Mesendoderm (in vitro differentiated cells): ENCODE measurements around the gene AQP5.

Experiments
- DNase-seq: peaks from one replicate; pipeline ENCODE4 v3.0.0; 2013
- H2AK5ac ChIP-seq: 2 replicates; pipeline ENCODE4 v1.6.1; 2013; ENCODE audit warnings: low read length, inconsistent platforms
- H2BK120ac ChIP-seq: 2 replicates; pipeline ENCODE4 v1.6.1; 2013; ENCODE audit warnings: low read depth, mild to moderate bottlenecking, low read length, moderate library complexity, mixed read lengths
- H2BK15ac ChIP-seq: replicated peaks from 2 replicates; pipeline ENCODE4 v1.6.1; 2013; ENCODE audit warnings: low read depth, mild to moderate bottlenecking, moderate library complexity
- H2BK5ac ChIP-seq: 2 replicates; pipeline ENCODE4 v1.6.1; 2013; ENCODE audit warnings: low read length, inconsistent platforms
- H3K18ac ChIP-seq: 2 replicates; pipeline ENCODE4 v1.6.1; 2013; ENCODE audit warnings: mild to moderate bottlenecking, low read length, mixed read lengths
- H3K23ac ChIP-seq: one replicate; pipeline ENCODE4 v1.6.1; 2013; ENCODE audit warnings: low read length
- H3K27ac ChIP-seq: 2 replicates; pipeline ENCODE4 v1.5.1; 2013; ENCODE audit warnings: low read depth, mild to moderate bottlenecking, inconsistent platforms, low read length, moderate library complexity
- H3K27me3 ChIP-seq: 2 replicates; pipeline ENCODE4 v1.6.1; 2013; ENCODE audit warnings: low read length, control low read depth, mild to moderate bottlenecking, inconsistent platforms; ENCODE audit not compliant: insufficient read depth, poor library complexity
- H3K36me3 ChIP-seq: 2 replicates; pipeline ENCODE4 v1.6.1; 2013; ENCODE audit warnings: low read length, inconsistent platforms; ENCODE audit not compliant: control insufficient read depth, insufficient read depth
- H3K4ac ChIP-seq: one replicate; pipeline ENCODE4 v1.6.1; 2013; ENCODE audit warnings: low read depth, mild to moderate bottlenecking, low read length, moderate library complexity
- H3K4me1 ChIP-seq: 2 replicates; pipeline ENCODE4 v1.6.1; 2013; ENCODE audit warnings: low read depth, low read length, inconsistent platforms; ENCODE audit not compliant: control insufficient read depth
- H3K4me2 ChIP-seq: 2 replicates; pipeline ENCODE4 v1.6.1; 2013; ENCODE audit warnings: low read length
- H3K4me3 ChIP-seq: 2 replicates; pipeline ENCODE4 v1.5.1; 2013; ENCODE audit warnings: mild to moderate bottlenecking, low read length
- H3K56ac ChIP-seq: one replicate; pipeline ENCODE4 v1.6.1; 2013; ENCODE audit warnings: low read length
- H3K79me1 ChIP-seq: 2 replicates; pipeline ENCODE4 v1.6.1; 2013; ENCODE audit warnings: low read length, inconsistent platforms
- H3K79me2 ChIP-seq: 2 replicates; pipeline ENCODE4 v1.6.1; 2013; ENCODE audit warnings: mild to moderate bottlenecking, low read length; ENCODE audit not compliant: control insufficient read depth, insufficient read depth
- H3K9ac ChIP-seq: 2 replicates; pipeline ENCODE4 v1.6.1; 2013; ENCODE audit warnings: low read length, inconsistent platforms
- H4K5ac ChIP-seq: one replicate; pipeline ENCODE4 v1.6.1; 2013; ENCODE audit warnings: low read length
- H4K8ac ChIP-seq: one replicate; pipeline ENCODE4 v1.6.1; 2013; ENCODE audit warnings: low read depth, mild to moderate bottlenecking, control low read depth, low read length, moderate library complexity
- WGBS: extraction: QIAGEN DNeasy Blood & Tissue Kit; methylation state at CpG from one replicate; pipeline ENCODE4 v1.1.7; 2013; ENCODE audit warnings: low lambda C conversion rate, missing lambda C conversion rate; ENCODE audit not compliant: insufficient coverage; ENCODE audit errors: extremely low coverage; 5-methylcytosine and 5-hydroxymethylcytosine counted together

Gene AQP5

GRCh38 chr12:49980501-49981349 is 19.1 kb downstream of the AQP5 start:
- H2BK120ac ChIP-seq = no peak overlapping the region
- no peak overlapping the region for H3K23ac ChIP-seq
- no peak overlapping the region for H2BK15ac ChIP-seq
- peaks cover 5% of the 10 kb centered on the region for H3K4me1 ChIP-seq
- H3K4me3 ChIP-seq = no peak overlapping the region
- no peak overlapping the region for H3K4ac ChIP-seq
- no peak overlapping the region for H2BK5ac ChIP-seq
- H3K27ac ChIP-seq = no peak overlapping the region
- H3K18ac ChIP-seq = no peak overlapping the region
- H3K79me2 ChIP-seq = no peaks in the 10 kb centered on the region
- H3K36me3 ChIP-seq = no peaks in the 10 kb centered on the region
- WGBS = no CpG with 5 or more reads among the region's 10 CpGs
- no peak for DNase-seq
- no peaks in the 10 kb centered on the region for H3K27me3 ChIP-seq
- H4K8ac ChIP-seq = no peak overlapping the region
- no peak overlapping the region for H4K5ac ChIP-seq
- H3K4me2 ChIP-seq = no peak overlapping the region
- H3K9ac ChIP-seq = no peak overlapping the region
- H3K56ac ChIP-seq = no peak overlapping the region
- H3K79me1 ChIP-seq = no peaks in the 10 kb centered on the region
- H2AK5ac ChIP-seq = no peak overlapping the region

GRCh38 chr12:49982246-49983087 is 20.8 kb downstream of the AQP5 start:
- no peak overlapping the region for H3K27ac ChIP-seq
- no peak overlapping the region for H3K4me3 ChIP-seq
- H3K27me3 ChIP-seq = no peaks in the 10 kb centered on the region
- no peak overlapping the region for H3K4ac ChIP-seq
- H3K4me2 ChIP-seq = no peak overlapping the region
- no peak overlapping the region for H2BK5ac ChIP-seq
- H2BK15ac ChIP-seq = no peak overlapping the region
- DNase-seq = no peak
- H2AK5ac ChIP-seq = no peak overlapping the region
- H3K79me1 ChIP-seq = no peaks in the 10 kb centered on the region
- no peak overlapping the region for H3K9ac ChIP-seq
- no peaks in the 10 kb centered on the region for H3K79me2 ChIP-seq
- H3K23ac ChIP-seq = no peak overlapping the region
- WGBS = no CpG with 5 or more reads among the region's 7 CpGs
- H3K18ac ChIP-seq = no peak overlapping the region
- no peak overlapping the region for H4K8ac ChIP-seq
- H2BK120ac ChIP-seq = no peak overlapping the region
- peaks cover 5% of the 10 kb centered on the region for H3K4me1 ChIP-seq
- H3K36me3 ChIP-seq = no peaks in the 10 kb centered on the region
- H4K5ac ChIP-seq = no peak overlapping the region
- H3K56ac ChIP-seq = no peak overlapping the region

- no peak overlapping the region for H3K18ac ChIP-seq
- H3K27ac ChIP-seq = peak overlapping the region; percentile 65
- H3K27me3 ChIP-seq = no peaks in the 10 kb centered on the region
- no CpG with 5 or more reads among the region's 8 CpGs for WGBS
- H4K5ac ChIP-seq = no peak overlapping the region
- H3K79me2 ChIP-seq = no peaks in the 10 kb centered on the region
- H2BK120ac ChIP-seq = no peak overlapping the region
- H3K56ac ChIP-seq = no peak overlapping the region
- no peak overlapping the region for H3K9ac ChIP-seq
- no peak overlapping the region for H4K8ac ChIP-seq
- H3K23ac ChIP-seq = no peak overlapping the region
- no peak overlapping the region for H3K4me2 ChIP-seq
- no peaks in the 10 kb centered on the region for H3K79me1 ChIP-seq
- H3K36me3 ChIP-seq = peaks cover 3% of the 10 kb centered on the region
- no peak overlapping the region for H2AK5ac ChIP-seq
- DNase-seq = peak; percentile 82
- H2BK15ac ChIP-seq = no peak overlapping the region
- peaks cover 5% of the 10 kb centered on the region for H3K4me1 ChIP-seq
- H3K4me3 ChIP-seq = no peak overlapping the region
- no peak overlapping the region for H3K4ac ChIP-seq
- no peak overlapping the region for H2BK5ac ChIP-seq
Observed at GRCh38 chr12:49983892-49984291, 22.2 kb downstream of the AQP5 start.

GRCh38 chr12:49984476-49985359 is 23.0 kb downstream of the AQP5 start:
- Histone ChIP-seq H2BK5ac (peak overlapping the region; percentile 22), H2BK120ac (no peak overlapping the region), H3K56ac (peak overlapping the region; percentile 37), H4K8ac (no peak overlapping the region), H2BK15ac (no peak overlapping the region), H3K79me2 (no peaks in the 10 kb centered on the region), H3K9ac (peak overlapping the region; percentile 5), H3K4ac (no peak overlapping the region), H3K4me2 (no peak overlapping the region), H2AK5ac (no peak overlapping the region), H4K5ac (no peak overlapping the region), H3K4me1 (peaks cover 5% of the 10 kb centered on the region), H3K23ac (no peak overlapping the region), H3K27ac (peak overlapping the region; percentile 32), H3K36me3 (peaks cover 3% of the 10 kb centered on the region), H3K4me3 (no peak overlapping the region), H3K18ac (no peak overlapping the region), H3K79me1 (no peaks in the 10 kb centered on the region), H3K27me3 (no peaks in the 10 kb centered on the region)
- peak; percentile 65 for DNase-seq
- WGBS = no CpG with 5 or more reads among the region's 9 CpGs

DNA sequence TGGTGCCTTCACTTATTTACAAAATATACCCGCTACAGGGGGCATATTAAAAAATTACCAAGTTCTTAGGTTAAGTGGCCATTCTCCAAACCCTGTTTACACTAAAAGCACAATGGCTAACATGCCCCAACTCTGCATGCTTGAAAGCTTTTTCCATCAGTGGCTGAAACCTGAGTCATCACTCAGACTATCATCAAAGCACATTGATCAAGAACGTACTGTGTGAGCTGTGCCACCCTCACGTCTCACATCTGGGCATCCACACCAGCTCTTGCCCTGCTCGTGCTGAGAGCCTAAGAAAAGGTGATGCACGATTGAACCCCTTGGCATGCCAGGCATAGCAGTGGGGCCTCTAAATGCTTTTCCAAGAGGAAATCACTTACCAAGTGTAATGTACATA is 24.3 kb downstream of the AQP5 start:
- Histone ChIP-seq H3K79me2 (no peaks in the 10 kb centered on the region), H3K18ac (no peak overlapping the region), H3K9ac (no peak overlapping the region), H3K4ac (no peak overlapping the region), H4K5ac (no peak overlapping the region), H3K4me1 (peaks cover 5% of the 10 kb centered on the region), H4K8ac (no peak overlapping the region), H2BK15ac (no peak overlapping the region), H3K27ac (no peak overlapping the region), H3K4me2 (no peak overlapping the region), H3K56ac (no peak overlapping the region), H3K79me1 (no peaks in the 10 kb centered on the region), H3K23ac (no peak overlapping the region), H2BK5ac (no peak overlapping the region), H2BK120ac (no peak overlapping the region), H3K27me3 (no peaks in the 10 kb centered on the region), H2AK5ac (no peak overlapping the region), H3K36me3 (peaks cover 3% of the 10 kb centered on the region), H3K4me3 (no peak overlapping the region)
- DNase-seq = no peak
- no CpG with 5 or more reads among the region's 5 CpGs for WGBS
